ENCODE measurements around the gene BCR.

Gene BCR

DNA sequence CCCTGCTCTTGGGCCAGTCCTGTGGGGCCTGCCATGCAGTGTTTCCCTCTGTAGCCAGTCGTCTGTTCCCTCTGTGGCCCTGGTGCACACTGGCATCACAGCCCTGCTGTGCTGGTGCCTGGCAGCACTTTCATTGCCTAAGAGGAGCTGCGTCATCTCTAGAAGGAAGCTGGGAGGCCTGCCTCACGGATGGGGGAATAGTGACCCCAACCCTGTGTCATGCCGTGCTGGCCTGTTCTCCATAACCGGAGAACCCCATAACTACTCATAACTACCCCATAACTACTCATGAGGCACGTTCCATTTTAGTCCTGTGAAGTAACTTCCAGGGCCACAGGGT is 21.0 kb upstream of the BCR start:
- H2BK120ac ChIP-seq (ENCODE audit: insufficient read depth, low read length, poor library complexity) = no peak overlapping the region
- no peak overlapping the region for H4K8ac ChIP-seq (ENCODE audit: low read depth, low read length)
- H3K36me3 ChIP-seq (ENCODE audit: control insufficient read depth in 1 of 2, insufficient read depth in 2 of 2, low read length in 2 of 2) = no peaks in the 10 kb centered on the region

GRCh38 chr22:23161029-23161428 is 19.3 kb upstream of the BCR start:
- Histone ChIP-seq H3K4me3 (ENCODE audit: low read depth, low read length) (no peak overlapping the region), H2BK5ac (ENCODE audit: low read depth, low read length, poor library complexity) (no peak overlapping the region), H3K23ac (ENCODE audit: low read length) (no peak overlapping the region), H3K79me2 (ENCODE audit: control insufficient read depth, insufficient read depth, low read length, poor library complexity) (peaks cover 2% of the 10 kb centered on the region), H4K12ac (ENCODE audit: low read depth, low read length) (no peak overlapping the region), H3K79me1 (ENCODE audit: low read length) (peaks cover 2% of the 10 kb centered on the region), H3K4me2 (ENCODE audit: low read length) (no peak overlapping the region), H3K9me3 (ENCODE audit: insufficient read depth, low read depth, low read length) (peaks cover 2% of the 10 kb centered on the region), H3K9ac (ENCODE audit: low read length) (no peak overlapping the region), H3K36me3 (ENCODE audit: control insufficient read depth in 1 of 2, insufficient read depth in 2 of 2, low read length in 2 of 2) (no peaks in the 10 kb centered on the region), H2AK5ac (ENCODE audit: low read length) (no peak overlapping the region), H3K18ac (ENCODE audit: low read length) (no peak overlapping the region), H4K91ac (ENCODE audit: low read depth, low read length) (no peak overlapping the region), H3K4me1 (ENCODE audit: control insufficient read depth in 1 of 2, insufficient read depth in 2 of 2, low read length in 2 of 2) (peaks cover 10 to 13% of the 10 kb centered on the region in 2 experiments), H3K27ac (ENCODE audit: low read depth, low read length) (no peak overlapping the region), H3K27me3 (ENCODE audit: insufficient read depth, low read length) (no peaks in the 10 kb centered on the region), H2BK12ac (ENCODE audit: low read length) (no peak overlapping the region), H2BK120ac (ENCODE audit: insufficient read depth, low read length, poor library complexity) (no peak overlapping the region), H3K14ac (ENCODE audit: low read length) (no peak overlapping the region), H2AFZ (ENCODE audit: insufficient read depth, low read length, poor library complexity) (no peak overlapping the region), H4K8ac (ENCODE audit: low read depth, low read length) (no peak overlapping the region), H3K4ac (ENCODE audit: low read depth, low read length) (no peak overlapping the region)
- DNase-seq = no peak
- no CpG with 5 or more reads among the region's 4 CpGs for WGBS (ENCODE audit: extremely low coverage, insufficient coverage, insufficient read length)

More for the DNA sequence above, 21.0 kb upstream of the BCR start:
- no peak overlapping the region for H2BK5ac ChIP-seq (ENCODE audit: low read depth, low read length, poor library complexity)
- H3K4me3 ChIP-seq (ENCODE audit: low read depth, low read length) = no peak overlapping the region
- H3K4me1 ChIP-seq (ENCODE audit: control insufficient read depth in 1 of 2, insufficient read depth in 2 of 2, low read length in 2 of 2) = peaks cover 10 to 13% of the 10 kb centered on the region in 2 experiments
- H3K14ac ChIP-seq (ENCODE audit: low read length) = no peak overlapping the region
- H2AFZ ChIP-seq (ENCODE audit: insufficient read depth, low read length, poor library complexity) = no peak overlapping the region
- no peak overlapping the region for H3K4ac ChIP-seq (ENCODE audit: low read depth, low read length)
- peaks cover 2% of the 10 kb centered on the region for H3K9me3 ChIP-seq (ENCODE audit: insufficient read depth, low read depth, low read length)
- no peak overlapping the region for H4K91ac ChIP-seq (ENCODE audit: low read depth, low read length)
- no peak overlapping the region for H3K27ac ChIP-seq (ENCODE audit: low read depth, low read length)
- no peak overlapping the region for H2BK12ac ChIP-seq (ENCODE audit: low read length)
- no peak overlapping the region for H3K4me2 ChIP-seq (ENCODE audit: low read length)
- H4K12ac ChIP-seq (ENCODE audit: low read depth, low read length) = no peak overlapping the region
- no peak overlapping the region for H3K23ac ChIP-seq (ENCODE audit: low read length)
- no peak overlapping the region for H3K18ac ChIP-seq (ENCODE audit: low read length)
- no peak overlapping the region for H2AK5ac ChIP-seq (ENCODE audit: low read length)
- H3K27me3 ChIP-seq (ENCODE audit: insufficient read depth, low read length) = no peaks in the 10 kb centered on the region
- H3K9ac ChIP-seq (ENCODE audit: low read length) = no peak overlapping the region
- WGBS (ENCODE audit: extremely low coverage, insufficient coverage, insufficient read length) = no CpG with 5 or more reads among the region's 6 CpGs
- DNase-seq = no peak
- peaks cover 2% of the 10 kb centered on the region for H3K79me2 ChIP-seq (ENCODE audit: control insufficient read depth, insufficient read depth, low read length, poor library complexity)
- H3K79me1 ChIP-seq (ENCODE audit: low read length) = peaks cover 2% of the 10 kb centered on the region

- Histone ChIP-seq H3K4ac (ENCODE audit: low read depth, low read length) (no peak overlapping the region), H3K4me2 (ENCODE audit: low read length) (no peak overlapping the region), H3K4me3 (ENCODE audit: low read depth, low read length) (no peak overlapping the region), H2BK12ac (ENCODE audit: low read length) (no peak overlapping the region), H2AK5ac (ENCODE audit: low read length) (no peak overlapping the region), H3K14ac (ENCODE audit: low read length) (no peak overlapping the region), H2AFZ (ENCODE audit: insufficient read depth, low read length, poor library complexity) (no peak overlapping the region), H3K23ac (ENCODE audit: low read length) (no peak overlapping the region), H3K4me1 (ENCODE audit: control insufficient read depth in 1 of 2, insufficient read depth in 2 of 2, low read length in 2 of 2) (peaks cover 9 to 13% of the 10 kb centered on the region in 2 experiments), H4K91ac (ENCODE audit: low read depth, low read length) (no peak overlapping the region), H2BK120ac (ENCODE audit: insufficient read depth, low read length, poor library complexity) (no peak overlapping the region), H3K79me1 (ENCODE audit: low read length) (peaks cover 2% of the 10 kb centered on the region), H4K12ac (ENCODE audit: low read depth, low read length) (no peak overlapping the region), H3K9me3 (ENCODE audit: insufficient read depth, low read depth, low read length) (peaks cover 2% of the 10 kb centered on the region), H4K8ac (ENCODE audit: low read depth, low read length) (no peak overlapping the region), H3K27ac (ENCODE audit: low read depth, low read length) (no peak overlapping the region), H3K36me3 (ENCODE audit: control insufficient read depth in 1 of 2, insufficient read depth in 2 of 2, low read length in 2 of 2) (no peaks in the 10 kb centered on the region), H2BK5ac (ENCODE audit: low read depth, low read length, poor library complexity) (no peak overlapping the region), H3K79me2 (ENCODE audit: control insufficient read depth, insufficient read depth, low read length, poor library complexity) (peaks cover 2% of the 10 kb centered on the region), H3K27me3 (ENCODE audit: insufficient read depth, low read length) (no peaks in the 10 kb centered on the region), H3K9ac (ENCODE audit: low read length) (no peak overlapping the region), H3K18ac (ENCODE audit: low read length) (no peak overlapping the region)
- no CpG with 5 or more reads among the region's 13 CpGs for WGBS (ENCODE audit: extremely low coverage, insufficient coverage, insufficient read length)
- DNase-seq = no peak
Observed at GRCh38 chr22:23161574-23161973, 18.7 kb upstream of the BCR start.

DNA sequence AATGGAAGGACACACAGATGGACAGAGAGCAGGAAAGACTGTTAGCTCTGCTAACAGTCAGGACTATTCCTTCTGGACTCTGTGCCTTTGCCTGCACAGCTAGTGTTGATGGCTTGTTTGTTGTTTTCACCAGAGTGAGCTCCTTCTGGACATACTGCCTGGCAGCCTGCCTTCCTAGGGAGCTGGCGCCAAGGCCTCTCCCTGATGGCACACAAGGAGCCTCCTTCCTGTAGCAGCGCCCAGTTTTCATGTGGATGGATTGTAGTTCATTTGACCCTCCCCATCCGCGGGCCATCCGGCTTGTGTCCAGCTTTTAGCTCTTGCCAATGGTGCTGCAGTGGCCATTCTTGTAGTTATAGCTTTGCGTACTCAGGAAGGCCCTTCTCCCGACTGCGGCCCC is 16.6 kb upstream of the BCR start:
- H3K4me1 ChIP-seq (ENCODE audit: control insufficient read depth in 1 of 2, insufficient read depth in 2 of 2, low read length in 2 of 2) = no peaks in the 10 kb centered on the region
- no peaks in the 10 kb centered on the region for H3K36me3 ChIP-seq (ENCODE audit: control insufficient read depth in 1 of 2, insufficient read depth in 2 of 2, low read length in 2 of 2)
- H3K79me1 ChIP-seq (ENCODE audit: low read length) = no peaks in the 10 kb centered on the region
- WGBS (ENCODE audit: extremely low coverage, insufficient coverage, insufficient read length) = no CpG with 5 or more reads among the region's 8 CpGs
- H3K9me3 ChIP-seq (ENCODE audit: insufficient read depth, low read depth, low read length) = peaks cover 2% of the 10 kb centered on the region
- H3K27ac ChIP-seq (ENCODE audit: low read depth, low read length) = no peak overlapping the region
- H4K91ac ChIP-seq (ENCODE audit: low read depth, low read length) = no peak overlapping the region
- H2AFZ ChIP-seq (ENCODE audit: insufficient read depth, low read length, poor library complexity) = no peak overlapping the region
- no peak for DNase-seq
- no peak overlapping the region for H2BK5ac ChIP-seq (ENCODE audit: low read depth, low read length, poor library complexity)
- no peak overlapping the region for H3K4me2 ChIP-seq (ENCODE audit: low read length)
- H3K79me2 ChIP-seq (ENCODE audit: control insufficient read depth, insufficient read depth, low read length, poor library complexity) = no peaks in the 10 kb centered on the region
- H3K14ac ChIP-seq (ENCODE audit: low read length) = no peak overlapping the region
- no peak overlapping the region for H3K4me3 ChIP-seq (ENCODE audit: low read depth, low read length)
- H4K8ac ChIP-seq (ENCODE audit: low read depth, low read length) = no peak overlapping the region
- no peak overlapping the region for H2AK5ac ChIP-seq (ENCODE audit: low read length)
- no peak overlapping the region for H2BK12ac ChIP-seq (ENCODE audit: low read length)
- no peaks in the 10 kb centered on the region for H3K27me3 ChIP-seq (ENCODE audit: insufficient read depth, low read length)
- no peak overlapping the region for H3K4ac ChIP-seq (ENCODE audit: low read depth, low read length)
- no peak overlapping the region for H3K9ac ChIP-seq (ENCODE audit: low read length)
- no peak overlapping the region for H3K18ac ChIP-seq (ENCODE audit: low read length)
- no peak overlapping the region for H4K12ac ChIP-seq (ENCODE audit: low read depth, low read length)
- no peak overlapping the region for H3K23ac ChIP-seq (ENCODE audit: low read length)
- H2BK120ac ChIP-seq (ENCODE audit: insufficient read depth, low read length, poor library complexity) = no peak overlapping the region

Measured in trophoblast cell (in vitro differentiated cells and primary cell).